B cell (primary cell): Measurements from ENCODE around the gene TWNK. TPM values are rescaled to one million over a fixed set of nuclear protein-coding genes. Genes with fewer than 3 reads are reported as not detected.

Source experiments
- ATAC-seq: fragments of 200-7000 bp; cut with Tn5 transposase; one replicate; pipeline ENCODE4 v1.10.0; 2021; ENCODE audit warnings: low read depth, mild to moderate bottlenecking, moderate number of reproducible peaks, moderate library complexity
- CTCF ChIA-PET: fragments of 350-600 bp; sonication (Branson Sonifier 250); formaldehyde crosslinking; loops from one replicate; lab custom pipeline; 2021; ENCODE audit warnings: antibody characterized with exemption, inconsistent platforms; lab: Charles Lee
- POLR2A ChIA-PET: fragments of 350-600 bp; sonication (Branson Sonifier 250); formaldehyde crosslinking; loops from one replicate; lab custom pipeline; 2021; ENCODE audit warnings: antibody characterized with exemption; lab: Charles Lee
- DNase-seq: peaks from one replicate; pipeline ENCODE4 v3.0.0; 2013
- H2AFZ ChIP-seq: 2 replicates; pipeline ENCODE4 v1.6.1; 2012; ENCODE audit warnings: mild to moderate bottlenecking, low read depth, low read length; ENCODE audit not compliant: insufficient read depth, poor library complexity, severe bottlenecking
- H3K27ac ChIP-seq, 2 donors: 1 replicate in 1 of 2; 2 replicates in 1 of 2; pipeline ENCODE4 v1.5.1; 2012 to 2013; ENCODE audit warnings: low read length in 2 of 2, mild to moderate bottlenecking in 2 of 2, moderate library complexity in 1 of 2
- H3K27me3 ChIP-seq, 4 experiments: fragments of 200-600 bp in 1 of 4; sonication (generic) in 1 of 4; replicated peaks in 1 of 4; 1 replicate in 2 of 4; 2 replicates in 2 of 4; pipeline versions ENCODE4 v1.6.1 to v1.7.0; 2013 to 2016; ENCODE audit warnings: low read length in 3 of 4, mild to moderate bottlenecking in 2 of 4, mixed read lengths in 1 of 4, moderate library complexity in 1 of 4; ENCODE audit not compliant: insufficient read depth in 4 of 4, control insufficient read depth in 3 of 4; ENCODE audit errors: control extremely low read depth in 1 of 4
- H3K36me3 ChIP-seq, 2 experiments: replicated peaks in 1 of 2; 1 replicate in 1 of 2; 2 replicates in 1 of 2; pipeline versions ENCODE4 v1.6.1 to v1.7.1; 2013; ENCODE audit warnings: low read length in 1 of 2; ENCODE audit not compliant: insufficient read depth in 2 of 2, control insufficient read depth in 1 of 2; ENCODE audit errors: control extremely low read depth in 1 of 2, extremely low read depth in 1 of 2
- H3K4me1 ChIP-seq, 2 donors: fragments of 200-600 bp in 1 of 2; sonication (generic) in 1 of 2; 1 replicate in 1 of 2; 2 replicates in 1 of 2; pipeline versions ENCODE4 v1.5.1 to v1.6.1; 2013 to 2017; ENCODE audit warnings: low read length in 2 of 2; ENCODE audit not compliant: control insufficient read depth in 2 of 2, insufficient read depth in 2 of 2
- H3K4me2 ChIP-seq: replicated peaks from 2 replicates; pipeline ENCODE3; 2012; ENCODE audit warnings: mild to moderate bottlenecking, low read depth, low read length; ENCODE audit not compliant: poor library complexity, severe bottlenecking
- H3K4me3 ChIP-seq, 5 experiments: fragments of 200-600 bp in 1 of 5; sonication (generic) in 1 of 5; 1 replicate in 3 of 5; 2 replicates in 2 of 5; pipeline versions ENCODE4 v1.5.1 to v1.7.0; 2011 to 2016; ENCODE audit warnings: low read length in 4 of 5, mild to moderate bottlenecking in 4 of 5, low read depth in 2 of 5, control low read depth in 1 of 5, moderate library complexity in 1 of 5; ENCODE audit not compliant: insufficient read depth in 1 of 5; ENCODE audit errors: control extremely low read depth in 1 of 5, extremely low read depth in 1 of 5
- H3K79me2 ChIP-seq: fragments of 200-600 bp; sonication (generic); one replicate; pipeline ENCODE4 v1.6.0; 2016; ENCODE audit warnings: low read length; ENCODE audit not compliant: control insufficient read depth, insufficient read depth
- H3K9ac ChIP-seq: fragments of 200-600 bp; sonication (generic); 2 replicates; pipeline ENCODE4 v1.6.1; 2017; ENCODE audit warnings: mild to moderate bottlenecking, low read length, moderate library complexity
- H3K9me3 ChIP-seq, 3 donors: one replicate each; pipeline versions ENCODE4 v1.6.1 to v1.7.1; 2013; ENCODE audit warnings: low read length in 2 of 3; ENCODE audit not compliant: control insufficient read depth in 2 of 3, insufficient read depth in 1 of 3; ENCODE audit errors: control extremely low read depth in 1 of 3
- H4K20me1 ChIP-seq: 2 replicates; pipeline ENCODE4 v1.6.0; 2012; ENCODE audit warnings: mild to moderate bottlenecking, low read length; ENCODE audit not compliant: insufficient read depth, control insufficient read depth, poor library complexity, severe bottlenecking
- H3K27ac Mint-ChIP-seq: one replicate; pipeline ENCODE4 v1.8.0; 2021; ENCODE audit warnings: mixed read lengths
- H3K27me3 Mint-ChIP-seq: one replicate; pipeline ENCODE4 v1.8.0; 2021; ENCODE audit warnings: mixed read lengths
- H3K4me1 Mint-ChIP-seq: one replicate; pipeline ENCODE4 v1.8.0; 2021; ENCODE audit warnings: mixed read lengths
- H3K4me3 Mint-ChIP-seq: one replicate; pipeline ENCODE4 v1.8.0; 2021; ENCODE audit warnings: mixed read lengths
- H3K9me3 Mint-ChIP-seq: one replicate; pipeline ENCODE4 v1.8.0; 2022; ENCODE audit warnings: mixed read lengths; ENCODE audit not compliant: insufficient read depth
- CTCF ChIP-seq: fragments of 200-600 bp; IDR thresholded peaks from one replicate; pipeline ENCODE4 v1.8.0; 2022; ENCODE audit warnings: antibody characterized with exemption, mild to moderate bottlenecking
- EZH2 ChIP-seq: IDR thresholded peaks from 2 replicates; pipeline ENCODE4 v1.6.1; 2012; ENCODE audit warnings: borderline replicate concordance, low read depth, mild to moderate bottlenecking, moderate library complexity, low read length; ENCODE audit not compliant: insufficient read depth, poor library complexity, severe bottlenecking
- WGBS: methylation state at CpG from one replicate; pipeline ENCODE4 v1.1.5; 2013; ENCODE audit warnings: missing lambda C conversion rate; ENCODE audit not compliant: insufficient coverage; 5-methylcytosine and 5-hydroxymethylcytosine counted together
- intact Hi-C: fragments of 100-400 bp; cut with micrococcal nuclease; formaldehyde crosslinking; loops from one replicate; pipeline ENCODE4 v1.10.0; 2022
- polyA plus RNA-seq: library from polyadenylated mRNA; depleted of rRNA; stranded (reverse); fragments of >200 nt; gene quantifications from 2 replicates; pipeline ENCODE4 v1.2.3, GENCODE V29; 2012
- total RNA-seq, 2 donors: library from RNA; stranded (reverse); fragments of 120-200 nt in 1 of 2; gene quantifications; 1 replicate in 1 of 2; 2 replicates in 1 of 2; pipeline versions ENCODE4 v1.2.3 to v1.2.4, GENCODE V29; 2013 to 2022

The TWNK gene
- total and polyA plus RNA-seq, 2 donors (not counting 1 experiment from before 2014, with no cell fraction given): 7.2 to 11.8 TPM

GRCh38 chr10:100995181-100995580, 7.8 kb downstream of the TWNK start:
- DNase-seq: no peak
- H3K4me2 ChIP-seq: no peak overlapping the region
- H3K79me2 ChIP-seq: peaks cover 5% of the 10 kb centered on the region
- no peak overlapping the region for H2AFZ ChIP-seq
- no peaks in the 10 kb centered on the region for H3K9me3 ChIP-seq
- no peak for TF ChIP-seq CTCF
- no peak for TF ChIP-seq EZH2
- H4K20me1 ChIP-seq: peaks cover 4% of the 10 kb centered on the region
- POLR2A ChIA-PET: no interaction called here
- peaks cover 0 to 2% (median 0%) of the 10 kb centered on the region in 4 experiments for H3K27me3 ChIP-seq
- peaks cover 18 to 26% of the 10 kb centered on the region in 2 donors for H3K4me1 ChIP-seq
- peaks cover 27% of the 10 kb centered on the region for H3K4me1 Mint-ChIP-seq
- H3K27me3 Mint-ChIP-seq: no peaks in the 10 kb centered on the region
- no peak for ATAC-seq
- no peak overlapping the region for H3K4me3 Mint-ChIP-seq
- CTCF ChIA-PET: interaction anchor here (5.5 to 8.4 kb wide), 2 partner anchors 20 to 23 kb away, joined by 36 to 70 read pairs; no protein-coding TSS in a partner anchor
- no peak overlapping the region for H3K9ac ChIP-seq
- no peak overlapping the region for H3K27ac ChIP-seq
- H3K27ac Mint-ChIP-seq: no peak overlapping the region
- 86% methylated on average over 2 of the region's 6 CpGs for WGBS
- H3K4me3 ChIP-seq: no peak overlapping the region
- H3K36me3 ChIP-seq: peaks cover 0 to 21% of the 10 kb centered on the region in 2 experiments
- intact Hi-C loops: loop anchor here (5.0 kb wide), 1 partner anchor 1373 kb away; the partner anchor contains the start of gene SLC25A28
- H3K9me3 Mint-ChIP-seq: no peaks in the 10 kb centered on the region

- Histone ChIP-seq H3K79me2 (no peaks in the 10 kb centered on the region), H3K9me3 (no peaks in the 10 kb centered on the region), H3K4me2 (peak overlapping the region; percentile 95), H3K4me3 (peak overlapping the region; percentile 53 to 89 (median 86)), H3K9ac (peak overlapping the region; percentile 81), H3K27ac (peak overlapping the region; percentile 84 to 87), H3K27me3 (peaks cover 0 to 2% (median 0%) of the 10 kb centered on the region in 4 experiments), H3K36me3 (peaks cover 0 to 7% of the 10 kb centered on the region in 2 experiments), H3K4me1 (peaks cover 22 to 34% of the 10 kb centered on the region in 2 donors), H4K20me1 (peaks cover 16% of the 10 kb centered on the region), H2AFZ (peak overlapping the region; percentile 81)
- Mint-ChIP-seq H3K27ac (peak overlapping the region; percentile 97), H3K4me1 (peaks cover 29% of the 10 kb centered on the region), H3K27me3 (no peaks in the 10 kb centered on the region), H3K4me3 (peak overlapping the region; percentile 95), H3K9me3 (no peaks in the 10 kb centered on the region)
- ATAC-seq (peak; percentile 29), DNase-seq (no peak)
- 3% methylated on average over 38 of the region's 46 CpGs for WGBS
- intact Hi-C loops: loop anchor here (1.0 to 5.0 kb wide), 3 partner anchors 10 to 1375 kb away; partner anchors contain the start of genes MRPL43, SLC25A28, SLF2 and TWNK
- TF ChIP-seq EZH2 (no peak), CTCF (no peak)
- CTCF ChIA-PET: interaction anchor here (0.7 to 8.4 kb wide), 18 partner anchors 8 to 784 kb away, joined by 3 to 70 read pairs (median 6); partner anchors contain the start of genes HIF1AN, MRPL43, PDZD7 and SFXN3
- POLR2A ChIA-PET: interaction anchor here (1.1 to 3.4 kb wide), 3 partner anchors 9 to 46 kb away, joined by 5 to 15 read pairs (median 6); partner anchors contain the start of genes MRPL43, PDZD7, SFXN3 and TWNK
These were observed 9.5 kb downstream of the TWNK start for GRCh38 chr10:100996678-100997359.
